GM19023 (cell line): Measurements from ENCODE around the gene PGBD4.
A peak's percentile ranks its signal among the peaks of the same experiment; 100 is the strongest.

Experiments
- ATAC-seq: cut with Tn5 transposase; IDR thresholded peaks from one replicate; pipeline ENCODE4 v1.9.1; 2021; ENCODE audit warnings: mild to moderate bottlenecking, moderate library complexity; ENCODE audit not compliant: unreplicated experiment

The PGBD4 gene

GRCh38 chr15:34101366-34102174 is at the start of gene PGBD4, which contains the start of gene EMC7:
Gene PGBD4 (plus strand): TSS chr15:34102083. CDS start chr15:34102532, 449 bp downstream.
Gene EMC7 (minus strand): TSS chr15:34101862. CDS start chr15:34101839, 23 bp downstream.
- peak; percentile 98 for ATAC-seq

- ATAC-seq: no peak
Observed at GRCh38 chr15:34054081-34054707, 47.7 kb upstream of the PGBD4 start.

GRCh38 chr15:34055868-34056595 is 45.9 kb upstream of the PGBD4 start:
- ATAC-seq: no peak

GRCh38 chr15:34056911-34057310 is 45.0 kb upstream of the PGBD4 start:
- ATAC-seq: no peak

- no peak for ATAC-seq
Observed at GRCh38 chr15:34059476-34059875, 42.4 kb upstream of the PGBD4 start.

GRCh38 chr15:34059946-34060345 is 41.9 kb upstream of the PGBD4 start:
- ATAC-seq: no peak

- no peak for ATAC-seq
Observed at GRCh38 chr15:34064438-34064837, 37.4 kb upstream of the PGBD4 start.

GRCh38 chr15:34065261-34065660 is 36.6 kb upstream of the PGBD4 start:
- ATAC-seq: no peak

GRCh38 chr15:34065941-34066340 is 35.9 kb upstream of the PGBD4 start:
- no peak for ATAC-seq

GRCh38 chr15:34070003-34070402 is 31.9 kb upstream of the PGBD4 start:
- no peak for ATAC-seq

GRCh38 chr15:34076785-34077184 is 25.1 kb upstream of the PGBD4 start:
- no peak for ATAC-seq

GRCh38 chr15:34078900-34079299 is 23.0 kb upstream of the PGBD4 start:
- ATAC-seq: no peak

- no peak for ATAC-seq
Observed at GRCh38 chr15:34079904-34080303, 22.0 kb upstream of the PGBD4 start.

GRCh38 chr15:34084086-34084485 is 17.8 kb upstream of the PGBD4 start:
- no peak for ATAC-seq

- no peak for ATAC-seq
Observed at GRCh38 chr15:34085746-34086145, 16.1 kb upstream of the PGBD4 start.

- ATAC-seq: no peak
Observed at GRCh38 chr15:34099914-34100313, 2.0 kb upstream of the PGBD4 start.

GRCh38 chr15:34102175-34102925 is 467 bp downstream of the PGBD4 start:
- peak; percentile 18 for ATAC-seq

- ATAC-seq: no peak
Observed at GRCh38 chr15:34106423-34106822, 4.5 kb downstream of the PGBD4 start.

GRCh38 chr15:34107315-34107714 is 5.4 kb downstream of the PGBD4 start:
- ATAC-seq: no peak

GRCh38 chr15:34109797-34110663 is 8.1 kb downstream of the PGBD4 start:
- ATAC-seq: no peak
